ENCODE measurements around the gene SHISA8. TPM values are rescaled to one million over a fixed set of nuclear protein-coding genes. Genes with fewer than 3 reads are reported as not detected.
A peak's percentile ranks its signal among the peaks of the same experiment; 100 is the strongest.

The SHISA8 gene
- polyA plus RNA-seq, 1 donor, result 0.10 TPM

GRCh38 chr22:41922328-41922727 is 7.5 kb upstream of the SHISA8 start:
- no CpG with 5 or more reads among the region's 5 CpGs for WGBS (ENCODE audit: insufficient coverage, low lambda C conversion rate)
- H3K36me3 ChIP-seq (ENCODE audit: control insufficient read depth, insufficient read depth, low read length), result no peaks in the 10 kb centered on the region
- H3K27me3 ChIP-seq (ENCODE audit: control insufficient read depth, insufficient read depth, low read length), result peaks cover 63% of the 10 kb centered on the region

DNA sequence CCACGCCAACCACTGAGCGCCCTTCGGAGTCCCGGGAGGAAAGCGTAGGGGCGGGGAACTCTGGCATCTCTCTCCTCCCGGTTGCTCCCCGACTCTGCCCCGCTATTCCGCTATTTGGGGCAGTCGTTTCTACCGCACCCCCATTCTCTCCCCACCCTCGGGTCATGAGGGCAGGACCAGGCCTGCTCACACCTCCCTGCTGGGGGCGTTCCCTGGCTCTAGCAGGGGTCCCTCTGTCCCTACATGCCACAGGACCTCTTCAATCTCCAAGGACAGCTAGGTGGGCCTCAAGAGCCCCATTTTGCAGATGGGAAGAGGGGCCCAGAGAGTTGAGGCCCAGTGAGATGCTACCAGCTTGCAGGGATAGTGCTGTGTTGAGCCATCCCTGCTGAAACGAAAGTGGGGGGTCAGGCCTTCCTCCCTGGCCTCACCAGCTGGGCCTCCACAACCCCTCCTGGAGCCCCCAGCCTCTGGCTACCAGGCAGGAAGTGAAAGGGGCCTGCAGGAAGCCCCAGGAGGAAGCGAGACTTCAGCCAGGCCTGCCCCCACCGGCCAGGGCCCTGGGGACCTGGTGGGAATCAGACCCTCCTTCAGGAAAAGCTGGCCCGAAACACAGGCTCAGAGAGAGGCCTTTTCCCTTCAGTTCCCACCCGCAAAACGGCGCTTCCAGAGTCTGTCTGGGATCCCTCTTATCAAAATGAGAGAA is 5.5 kb upstream of the SHISA8 start:
- Histone ChIP-seq H3K27ac (ENCODE audit: low read length) (no peak overlapping the region), H3K36me3 (ENCODE audit: control insufficient read depth, insufficient read depth, low read length) (no peaks in the 10 kb centered on the region), H3K4me3 (ENCODE audit: low read length) (peak overlapping the region; percentile 46), H3K4me1 (ENCODE audit: control insufficient read depth, insufficient read depth, low read length) (peaks cover 11% of the 10 kb centered on the region), H3K9me3 (ENCODE audit: control insufficient read depth, low read depth, low read length) (peaks cover 6% of the 10 kb centered on the region), H3K27me3 (ENCODE audit: control insufficient read depth, insufficient read depth, low read length) (peaks cover 67% of the 10 kb centered on the region)
- no peak for DNase-seq
- WGBS (ENCODE audit: insufficient coverage, low lambda C conversion rate), result 100% methylated on average over 1 of the region's 21 CpGs

More at GRCh38 chr22:41922328-41922727, 7.5 kb upstream of the SHISA8 start:
- Histone ChIP-seq H3K4me3 (ENCODE audit: low read length) (no peak overlapping the region), H3K4me1 (ENCODE audit: control insufficient read depth, insufficient read depth, low read length) (peaks cover 10% of the 10 kb centered on the region), H3K9me3 (ENCODE audit: control insufficient read depth, low read depth, low read length) (peaks cover 7% of the 10 kb centered on the region), H3K27ac (ENCODE audit: low read length) (no peak overlapping the region)
- no peak for DNase-seq

GRCh38 chr22:41919357-41920224 is 4.7 kb upstream of the SHISA8 start:
- H3K9me3 ChIP-seq (ENCODE audit: control insufficient read depth, low read depth, low read length), result peaks cover 11% of the 10 kb centered on the region
- peaks cover 14% of the 10 kb centered on the region for H3K4me1 ChIP-seq (ENCODE audit: control insufficient read depth, insufficient read depth, low read length)
- peak overlapping the region; percentile 46 for H3K4me3 ChIP-seq (ENCODE audit: low read length)
- H3K27ac ChIP-seq (ENCODE audit: low read length), result peak overlapping the region; percentile 42
- H3K27me3 ChIP-seq (ENCODE audit: control insufficient read depth, insufficient read depth, low read length), result peaks cover 66% of the 10 kb centered on the region
- no peaks in the 10 kb centered on the region for H3K36me3 ChIP-seq (ENCODE audit: control insufficient read depth, insufficient read depth, low read length)
- peak in 1 of 2 donors; percentile 53 for DNase-seq
- no CpG with 5 or more reads among the region's 62 CpGs for WGBS (ENCODE audit: insufficient coverage, low lambda C conversion rate)

- Histone ChIP-seq H3K4me1 (ENCODE audit: control insufficient read depth, insufficient read depth, low read length) (peaks cover 14% of the 10 kb centered on the region), H3K27ac (ENCODE audit: low read length) (no peak overlapping the region), H3K27me3 (ENCODE audit: control insufficient read depth, insufficient read depth, low read length) (peaks cover 73% of the 10 kb centered on the region), H3K36me3 (ENCODE audit: control insufficient read depth, insufficient read depth, low read length) (no peaks in the 10 kb centered on the region), H3K4me3 (ENCODE audit: low read length) (no peak overlapping the region), H3K9me3 (ENCODE audit: control insufficient read depth, low read depth, low read length) (peaks cover 11% of the 10 kb centered on the region)
- 100% methylated on average over 1 of the region's 23 CpGs for WGBS (ENCODE audit: insufficient coverage, low lambda C conversion rate)
- no peak for DNase-seq
Measured at GRCh38 chr22:41917903-41918791, 3.3 kb upstream of the SHISA8 start.

DNA sequence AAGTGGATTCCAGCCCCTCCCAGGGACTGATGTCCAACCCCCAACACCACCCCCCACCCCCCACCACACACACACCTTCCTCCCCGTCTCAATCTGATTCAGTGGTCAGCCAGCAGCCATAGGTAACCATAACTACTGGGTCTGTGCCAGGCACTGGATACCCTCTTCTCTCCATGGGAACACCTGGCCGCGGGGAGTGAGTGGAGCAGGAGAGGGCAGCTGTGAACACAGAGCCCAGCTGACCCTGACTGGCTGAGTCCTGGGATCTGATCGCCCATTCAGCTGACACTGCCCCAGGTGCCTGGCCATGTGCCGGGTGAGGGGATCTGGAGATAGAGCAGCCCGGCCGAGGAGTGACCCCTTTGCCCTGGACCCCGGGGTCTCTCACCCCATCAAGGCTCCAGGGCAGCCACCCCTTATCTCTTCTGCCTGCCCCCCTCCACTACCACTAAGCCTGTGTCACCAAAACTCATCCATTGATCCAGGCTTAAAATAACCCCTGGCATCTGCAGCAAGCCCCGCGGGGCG is 2.6 kb upstream of the SHISA8 start:
- Histone ChIP-seq H3K27ac (ENCODE audit: low read length) (no peak overlapping the region), H3K9me3 (ENCODE audit: control insufficient read depth, low read depth, low read length) (peaks cover 11% of the 10 kb centered on the region), H3K4me3 (ENCODE audit: low read length) (no peak overlapping the region), H3K4me1 (ENCODE audit: control insufficient read depth, insufficient read depth, low read length) (peaks cover 14% of the 10 kb centered on the region), H3K27me3 (ENCODE audit: control insufficient read depth, insufficient read depth, low read length) (peaks cover 76% of the 10 kb centered on the region), H3K36me3 (ENCODE audit: control insufficient read depth, insufficient read depth, low read length) (no peaks in the 10 kb centered on the region)
- WGBS (ENCODE audit: insufficient coverage, low lambda C conversion rate), result no CpG with 5 or more reads among the region's 11 CpGs
- no peak for DNase-seq

DNA sequence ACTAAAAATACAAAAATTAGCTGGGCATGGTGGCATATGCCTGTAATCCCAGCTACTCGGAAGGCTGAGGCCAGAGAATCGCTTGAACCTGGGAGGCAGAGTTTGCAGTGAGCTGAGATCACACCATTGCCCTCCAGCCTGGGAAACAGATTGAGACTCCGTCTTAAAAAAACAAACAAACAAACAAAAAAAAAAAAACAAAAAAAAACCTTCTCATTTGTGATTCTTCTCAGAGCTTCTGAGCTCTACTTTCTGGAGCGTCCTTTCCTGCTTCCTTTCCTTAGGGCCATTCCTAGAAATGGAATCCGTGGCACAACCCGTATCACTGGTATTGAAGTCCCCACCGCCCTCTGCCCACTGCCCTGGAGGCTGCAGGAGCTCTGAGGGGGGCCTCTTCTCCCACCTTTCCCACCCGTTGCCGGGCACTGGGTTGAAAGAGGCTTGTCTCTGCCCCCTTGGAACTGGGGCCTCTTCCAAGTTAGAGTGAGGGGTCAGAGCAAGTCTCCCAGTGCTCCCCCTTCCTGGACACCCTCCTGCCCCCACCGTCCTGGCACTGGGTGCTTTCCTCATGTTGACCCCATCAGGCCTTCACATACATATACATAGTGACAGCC is 2.0 kb upstream of the SHISA8 start:
- Histone ChIP-seq H3K4me3 (ENCODE audit: low read length) (no peak overlapping the region), H3K4me1 (ENCODE audit: control insufficient read depth, insufficient read depth, low read length) (peaks cover 14% of the 10 kb centered on the region), H3K27me3 (ENCODE audit: control insufficient read depth, insufficient read depth, low read length) (peaks cover 82% of the 10 kb centered on the region), H3K9me3 (ENCODE audit: control insufficient read depth, low read depth, low read length) (peaks cover 11% of the 10 kb centered on the region), H3K27ac (ENCODE audit: low read length) (no peak overlapping the region), H3K36me3 (ENCODE audit: control insufficient read depth, insufficient read depth, low read length) (no peaks in the 10 kb centered on the region)
- no peak for DNase-seq
- 50% methylated on average over 2 of the region's 10 CpGs for WGBS (ENCODE audit: insufficient coverage, low lambda C conversion rate)

- Histone ChIP-seq H3K27ac (ENCODE audit: low read length) (no peak overlapping the region), H3K9me3 (ENCODE audit: control insufficient read depth, low read depth, low read length) (peaks cover 11% of the 10 kb centered on the region), H3K36me3 (ENCODE audit: control insufficient read depth, insufficient read depth, low read length) (no peaks in the 10 kb centered on the region), H3K4me3 (ENCODE audit: low read length) (no peak overlapping the region), H3K27me3 (ENCODE audit: control insufficient read depth, insufficient read depth, low read length) (peaks cover 91% of the 10 kb centered on the region), H3K4me1 (ENCODE audit: control insufficient read depth, insufficient read depth, low read length) (peaks cover 17% of the 10 kb centered on the region)
- WGBS (ENCODE audit: insufficient coverage, low lambda C conversion rate), result no CpG with 5 or more reads among the region's 11 CpGs
- no peak for DNase-seq
Measured at GRCh38 chr22:41915786-41916493, 1.1 kb upstream of the SHISA8 start.

DNA sequence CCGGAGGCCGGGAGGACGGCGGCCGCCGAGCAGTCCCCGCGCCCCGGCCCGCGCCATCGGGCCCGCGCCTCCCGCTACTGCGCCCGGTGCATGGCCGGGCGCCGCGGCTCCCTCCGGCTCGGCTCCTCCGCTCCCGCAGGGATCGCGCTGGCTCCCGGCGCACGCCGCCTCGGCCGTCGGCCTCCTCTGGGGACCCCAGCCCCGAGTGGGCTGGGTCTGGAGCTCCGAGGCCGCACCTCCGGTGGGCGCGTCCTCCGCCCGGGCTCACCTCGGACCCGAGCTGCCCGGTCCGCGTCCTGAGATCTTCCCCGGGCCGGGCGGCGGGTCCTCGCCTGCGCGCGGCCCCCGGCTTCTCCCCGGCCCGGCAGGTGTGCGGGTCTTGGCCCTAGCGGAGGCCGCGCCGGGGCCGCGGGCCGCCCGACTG is 251 bp downstream of the SHISA8 start:
- no peak overlapping the region for H3K4me3 ChIP-seq (ENCODE audit: low read length)
- no peak for DNase-seq
- WGBS (ENCODE audit: insufficient coverage, low lambda C conversion rate), result no CpG with 5 or more reads among the region's 67 CpGs
- H3K9me3 ChIP-seq (ENCODE audit: control insufficient read depth, low read depth, low read length), result peaks cover 15% of the 10 kb centered on the region
- no peak overlapping the region for H3K27ac ChIP-seq (ENCODE audit: low read length)
- peaks cover 89% of the 10 kb centered on the region for H3K27me3 ChIP-seq (ENCODE audit: control insufficient read depth, insufficient read depth, low read length)
- no peaks in the 10 kb centered on the region for H3K36me3 ChIP-seq (ENCODE audit: control insufficient read depth, insufficient read depth, low read length)
- H3K4me1 ChIP-seq (ENCODE audit: control insufficient read depth, insufficient read depth, low read length), result peaks cover 19% of the 10 kb centered on the region

- WGBS (ENCODE audit: insufficient coverage, low lambda C conversion rate), result no CpG with 5 or more reads among the region's 79 CpGs
- H3K4me3 ChIP-seq (ENCODE audit: low read length), result no peak overlapping the region
Measured at GRCh38 chr22:41913842-41914534, 886 bp downstream of the SHISA8 start.

More at GRCh38 chr22:41913842-41914534, 886 bp downstream of the SHISA8 start:
- no peak for DNase-seq
- peaks cover 13% of the 10 kb centered on the region for H3K9me3 ChIP-seq (ENCODE audit: control insufficient read depth, low read depth, low read length)
- H3K4me1 ChIP-seq (ENCODE audit: control insufficient read depth, insufficient read depth, low read length), result peaks cover 13% of the 10 kb centered on the region
- H3K36me3 ChIP-seq (ENCODE audit: control insufficient read depth, insufficient read depth, low read length), result no peaks in the 10 kb centered on the region
- H3K27me3 ChIP-seq (ENCODE audit: control insufficient read depth, insufficient read depth, low read length), result peaks cover 89% of the 10 kb centered on the region
- no peak overlapping the region for H3K27ac ChIP-seq (ENCODE audit: low read length)

All from large intestine (tissue), 3 donors.